GM12878 (cell line): Measurements from ENCODE around the gene ABCA4.

Experiments used
- CBX5 ChIP-seq: sonication (generic); IDR thresholded peaks from 2 replicates; pipeline ENCODE4 v1.6.1; 2016; ENCODE audit warnings: low read depth, moderate library complexity, mild to moderate bottlenecking, inconsistent platforms
- CHD2 ChIP-seq: IDR thresholded peaks from 2 replicates; pipeline ENCODE4 v1.6.1; 2011; ENCODE audit warnings: low read depth, low read length, improper control_type of control experiment, borderline replicate concordance
- CREB1 ChIP-seq: IDR thresholded peaks from 2 replicates; pipeline ENCODE4 v1.6.1; 2012; ENCODE audit warnings: low read depth, mild to moderate bottlenecking, inconsistent platforms
- CTCF ChIP-seq, 3 experiments: IDR thresholded peaks in 2 of 3; conservative IDR thresholded peaks in 1 of 3; 2 replicates each; pipeline ENCODE4 v1.5.1; 2011; ENCODE audit warnings: low read depth in 3 of 3, low read length in 3 of 3, mild to moderate bottlenecking in 3 of 3, control low read depth in 2 of 3, moderate library complexity in 2 of 3, inconsistent platforms in 1 of 3, mixed read lengths in 1 of 3; ENCODE audit not compliant: control insufficient read depth in 2 of 3, insufficient read depth in 1 of 3; ENCODE audit errors: extremely low read depth in 1 of 3
- NKRF ChIP-seq: fragments of 450-650 bp; conservative IDR thresholded peaks from 2 replicates; pipeline ENCODE4 v1.6.1; 2017; ENCODE audit warnings: mild to moderate bottlenecking, moderate library complexity
- PAX8 ChIP-seq: fragments of 450-650 bp; IDR thresholded peaks from 2 replicates; pipeline ENCODE4 v1.6.1; 2017; ENCODE audit warnings: mild to moderate bottlenecking, moderate library complexity
- PBX3 ChIP-seq: IDR thresholded peaks from 2 replicates; pipeline ENCODE4 v1.6.1; 2011; ENCODE audit warnings: mild to moderate bottlenecking, low read depth, low read length, moderate library complexity; ENCODE audit not compliant: insufficient replicate concordance
- POLR2A ChIP-seq: IDR thresholded peaks from 2 replicates; pipeline ENCODE4 v1.6.1; 2011; ENCODE audit warnings: low read depth, mild to moderate bottlenecking, low read length
- REST ChIP-seq: IDR thresholded peaks from 2 replicates; pipeline ENCODE4 v1.6.1; 2012; ENCODE audit warnings: mild to moderate bottlenecking, low read depth, low read length
- SREBF2 ChIP-seq: IDR thresholded peaks from 2 replicates; pipeline ENCODE4 v1.6.1; 2012; ENCODE audit warnings: mild to moderate bottlenecking, low read length
- ZNF217 ChIP-seq: fragments of 450-650 bp; IDR thresholded peaks from 2 replicates; pipeline ENCODE4 v1.6.1; 2017; ENCODE audit warnings: antibody characterized with exemption, mild to moderate bottlenecking
- ZZZ3 ChIP-seq: IDR thresholded peaks from 2 replicates; pipeline ENCODE4 v1.6.1; 2011; ENCODE audit warnings: low read depth; ENCODE audit not compliant: control insufficient read depth, insufficient read length

- TF ChIP-seq CTCF (IDR thresholded peaks at IDR 0.05 in 2 of 3, conservative IDR thresholded peaks at IDR 0.05 in 1 of 3; ENCODE audit: control insufficient read depth in 2 of 3, extremely low read depth in 1 of 3, insufficient read depth in 1 of 3, low read depth in 3 of 3, low read length in 3 of 3): no peak
- no peak for TF ChIP-seq REST
- no peak for TF ChIP-seq CREB1
- no peak for TF ChIP-seq PBX3
- no peak for TF ChIP-seq POLR2A
- no peak for TF ChIP-seq CHD2
- no peak for TF ChIP-seq CBX5
- no peak for TF ChIP-seq PAX8
- TF ChIP-seq SREBF2: no peak
- TF ChIP-seq ZNF217: no peak
- no peak for TF ChIP-seq ZZZ3
- TF ChIP-seq NKRF: no peak
Observed at GRCh38 chr1:94115254-94115899, 5.6 kb downstream of the ABCA4 start.
